Stimulated activated naive CD8-positive, alpha-beta T cell treated with anti-CD3 and anti-CD28 coated beads, Interleukin-15, Interleukin-2, amounts not matched to agents 100 U/mL and 50 U/mL, for 24 hours (primary cell): ENCODE results near the gene TESK2.
"Not testable (repeated sequence)": the region's sequence is repeated elsewhere in the genome, so short reads cannot be mapped to it uniquely, and the experiment has no call there.

Experiments
- ATAC-seq: fragments of 150-1000 bp; cut with Tn5 transposase; one replicate; pipeline ENCODE4 v1.10.0; 2021
- DNase-seq: peaks from one replicate; pipeline ENCODE4 v3.0.0; 2021

The TESK2 gene

DNA sequence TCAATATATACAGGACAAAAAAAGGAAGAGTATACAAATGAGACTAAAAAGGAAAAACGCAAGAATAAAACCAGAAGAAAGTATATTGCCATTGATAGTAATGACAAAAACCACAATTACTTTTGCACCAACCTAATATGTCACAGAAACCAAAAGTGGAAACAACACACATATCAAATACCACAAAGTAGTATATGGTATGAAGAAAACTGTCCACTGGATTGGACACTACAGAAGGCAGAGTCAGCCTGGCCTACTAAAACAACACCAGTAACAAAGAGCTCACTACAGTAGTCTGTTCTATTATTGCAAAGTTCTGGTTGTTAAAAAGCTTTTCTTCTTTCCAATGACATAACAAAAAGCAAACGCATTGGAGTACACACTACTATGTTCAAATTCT, 17.7 kb downstream of the TESK2 start:
- DNase-seq (no peak), ATAC-seq (no peak)

- peak; percentile 36 for ATAC-seq
- no peak for DNase-seq
Measured at GRCh38 chr1:45470306-45470798, 20.6 kb downstream of the TESK2 start.

DNA sequence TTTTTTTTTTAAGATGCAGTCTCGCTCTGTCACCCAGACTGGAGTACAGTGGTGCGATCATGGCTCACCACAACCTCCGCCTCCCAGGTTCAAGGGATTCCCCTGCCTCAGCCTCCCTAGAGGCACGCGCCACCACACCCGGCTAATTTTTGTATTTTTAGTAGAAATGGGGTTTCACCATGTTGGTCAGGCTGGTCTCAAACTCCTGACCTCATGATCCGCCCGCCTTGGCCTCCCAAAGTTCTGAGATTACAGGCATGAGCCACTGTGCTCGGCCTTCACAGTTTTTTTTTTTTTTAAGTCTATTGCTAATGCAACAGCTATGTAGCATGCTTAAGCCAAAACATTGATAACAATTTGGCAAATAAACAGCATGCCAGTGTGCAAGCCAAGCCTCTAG, 23.6 kb downstream of the TESK2 start:
- DNase-seq, ATAC-seq: not testable (repeated sequence)

DNA sequence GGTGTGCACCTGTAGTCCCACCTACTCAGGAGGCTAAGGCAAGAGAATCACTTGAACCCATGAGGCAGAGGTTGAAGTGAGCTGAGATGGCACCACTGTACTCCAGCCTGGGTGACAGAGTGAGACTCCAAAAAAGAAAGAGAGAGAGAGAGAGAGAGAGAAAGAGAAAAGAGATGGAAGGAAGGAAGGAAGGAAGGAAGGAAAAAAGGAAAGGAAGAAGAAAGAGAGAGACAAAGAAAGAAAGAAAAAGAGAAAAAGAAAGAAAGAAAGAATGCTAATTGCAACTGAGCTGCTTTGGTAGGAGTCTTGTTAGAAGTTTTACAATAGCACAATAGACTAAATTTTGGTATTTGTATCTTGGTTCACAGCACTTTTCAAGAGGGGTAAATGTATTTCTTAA, 25.7 kb downstream of the TESK2 start:
- no peak for ATAC-seq
- DNase-seq = no peak

- DNase-seq = no peak
- ATAC-seq = no peak
Measured at GRCh38 chr1:45458894-45459293, 32.1 kb downstream of the TESK2 start.

- DNase-seq (no peak), ATAC-seq (no peak)
Measured at GRCh38 chr1:45456531-45456930, 34.4 kb downstream of the TESK2 start.

- no peak for DNase-seq
- ATAC-seq = no peak
Measured at GRCh38 chr1:45455162-45455561, 35.8 kb downstream of the TESK2 start.

DNA sequence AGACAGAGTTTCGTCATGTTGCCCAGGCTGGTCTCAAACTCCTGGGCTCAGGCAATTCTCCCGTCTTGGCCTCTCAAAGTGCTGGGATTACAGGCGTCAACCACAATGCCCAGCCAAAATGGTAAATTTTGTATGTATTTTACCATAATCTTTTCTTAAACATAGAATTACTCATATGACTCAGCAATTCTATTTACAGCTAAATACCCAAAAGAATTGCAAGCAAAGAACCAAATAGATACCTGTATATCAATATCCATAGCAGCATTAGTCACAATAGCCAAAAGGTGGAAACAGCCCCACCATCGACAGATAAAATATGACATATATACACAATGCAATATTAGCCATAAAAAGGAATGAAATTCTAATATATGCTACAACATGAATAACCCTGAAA, 36.5 kb downstream of the TESK2 start:
- no peak for DNase-seq
- no peak for ATAC-seq

- DNase-seq (no peak), ATAC-seq (no peak)
Measured at GRCh38 chr1:45452503-45452902, 38.5 kb downstream of the TESK2 start.

- ATAC-seq (no peak), DNase-seq (no peak)
Measured at GRCh38 chr1:45448357-45448756, 42.6 kb downstream of the TESK2 start.

DNA sequence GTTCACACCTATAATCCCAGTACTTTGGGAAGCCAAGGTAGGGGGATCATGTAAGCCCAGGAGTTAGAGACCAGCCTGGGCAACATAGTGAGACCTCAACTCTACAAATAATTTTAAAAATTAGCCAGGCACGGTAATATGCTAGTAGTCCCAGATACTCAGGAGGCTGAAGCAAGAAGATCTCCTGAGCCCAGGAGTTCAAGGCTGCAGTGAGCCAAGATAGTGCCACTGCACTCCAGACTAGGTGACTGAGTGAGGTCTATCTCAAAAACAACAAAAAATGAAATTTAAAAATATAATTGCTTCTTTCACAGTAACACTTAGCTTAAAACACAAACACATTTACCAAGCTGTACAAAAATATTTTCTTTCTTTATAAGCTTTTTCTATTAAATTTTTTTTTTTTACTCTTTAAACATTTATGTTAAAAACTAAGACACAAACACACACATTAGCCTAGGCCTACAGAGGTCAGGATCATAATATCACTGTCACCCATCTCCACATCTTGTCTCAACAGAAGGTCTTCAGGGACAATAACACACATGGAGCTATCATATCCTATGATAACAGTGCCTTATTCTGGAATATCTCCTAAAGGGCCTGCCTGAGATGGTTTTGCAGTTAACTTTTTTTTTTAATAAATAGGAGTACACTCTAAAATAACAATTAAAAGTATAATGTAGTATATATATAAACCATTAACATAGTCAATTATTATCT, 43.9 kb downstream of the TESK2 start:
- ATAC-seq = no peak
- DNase-seq = no peak

- DNase-seq (no peak), ATAC-seq (no peak)
Measured at GRCh38 chr1:45446530-45446929, 44.4 kb downstream of the TESK2 start.

- no peak for DNase-seq
- no peak for ATAC-seq
Measured at GRCh38 chr1:45444609-45445131, 46.3 kb downstream of the TESK2 start.

GRCh38 chr1:45443580-45444446, 47.1 kb downstream of the TESK2 start:
- ATAC-seq = no peak
- DNase-seq = no peak

DNA sequence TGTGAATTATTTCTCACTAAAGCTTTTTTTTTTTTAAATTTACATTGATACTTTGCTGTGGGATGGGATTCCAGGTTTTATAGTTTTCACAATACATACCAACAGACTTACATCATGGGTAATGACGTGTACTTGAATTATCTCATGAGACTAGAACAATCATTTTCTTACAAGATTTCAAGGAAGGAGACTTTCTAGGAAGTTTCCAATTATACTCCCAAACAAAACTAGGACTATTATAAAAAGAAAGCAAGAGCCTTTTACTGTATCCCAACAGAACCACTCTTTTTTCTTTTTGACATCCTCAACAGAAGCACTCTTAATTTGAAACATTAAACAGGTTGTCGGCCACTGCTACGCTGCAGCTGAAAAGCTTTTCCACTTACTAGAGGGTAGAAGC, 48.7 kb downstream of the TESK2 start:
- DNase-seq (no peak), ATAC-seq (no peak)

DNA sequence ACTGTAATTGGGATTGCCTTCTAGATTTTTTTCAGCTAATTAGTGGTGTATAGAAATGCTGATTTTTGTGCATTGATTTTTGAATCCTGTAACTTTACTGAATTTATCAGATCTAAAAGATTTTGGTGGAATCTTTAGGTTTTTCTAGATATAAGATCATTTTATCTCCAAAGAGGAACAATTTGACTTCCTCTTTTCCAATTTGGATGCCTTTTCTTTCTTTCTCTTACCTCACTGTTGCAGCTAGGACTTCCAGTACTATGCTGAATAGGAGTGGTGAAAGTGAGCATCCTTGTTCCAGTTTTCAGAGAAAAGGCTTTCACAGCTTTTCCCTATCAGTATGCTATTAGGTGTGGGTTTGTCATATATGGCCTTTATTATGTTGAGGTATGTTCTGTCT, 53.6 kb downstream of the TESK2 start:
- ATAC-seq = no peak
- no peak for DNase-seq

- DNase-seq = no peak
Measured at GRCh38 chr1:45430490-45430889, 60.5 kb downstream of the TESK2 start.

GRCh38 chr1:45429561-45430159, 61.3 kb downstream of the TESK2 start:
- no peak for ATAC-seq
- DNase-seq = no peak

More at GRCh38 chr1:45430490-45430889, 60.5 kb downstream of the TESK2 start:
- ATAC-seq = no peak

GRCh38 chr1:45423906-45424678, 66.9 kb downstream of the TESK2 start:
- DNase-seq (no peak), ATAC-seq (no peak)

DNA sequence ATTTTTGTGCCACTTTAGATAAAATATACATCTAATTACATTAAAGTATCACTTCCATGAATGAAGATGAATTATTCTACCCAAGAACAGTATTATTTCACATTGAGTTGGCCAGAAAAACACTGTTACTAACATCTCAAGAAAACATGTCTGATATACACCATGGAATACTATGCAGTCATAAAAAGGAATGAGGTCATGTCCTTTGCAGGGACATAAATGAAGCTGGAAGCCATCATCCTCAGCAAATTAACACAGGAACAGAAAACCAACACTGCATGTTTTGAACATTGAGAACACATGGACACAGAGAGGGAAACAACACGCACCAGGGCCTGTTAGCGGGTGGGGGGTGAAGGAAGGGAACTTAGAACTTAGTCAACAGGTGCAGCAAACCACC, 69.0 kb downstream of the TESK2 start:
- DNase-seq (no peak), ATAC-seq (no peak)

DNA sequence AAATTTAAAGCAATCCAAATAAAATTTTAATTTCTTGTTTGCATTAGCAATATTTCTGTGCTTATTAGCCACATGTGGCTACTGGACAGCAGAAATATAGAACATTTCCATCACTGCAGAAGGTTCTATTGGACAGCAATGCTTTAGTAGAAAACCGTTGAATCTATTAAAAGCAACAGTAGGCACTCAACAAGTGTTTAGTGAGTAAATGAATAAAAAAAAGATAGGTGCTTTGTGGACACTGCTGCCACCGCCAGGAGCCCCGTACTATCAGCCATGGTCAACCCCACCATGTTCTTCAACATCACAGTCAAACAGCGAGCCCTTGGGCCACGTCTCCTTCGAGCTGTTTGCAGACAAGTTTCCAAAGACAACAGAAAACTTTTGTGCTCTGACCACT, 76.2 kb downstream of the TESK2 start:
- no peak for ATAC-seq
- no peak for DNase-seq

- no peak for ATAC-seq
- no peak for DNase-seq
Measured at GRCh38 chr1:45412899-45413298, 78.1 kb downstream of the TESK2 start.
